HG03571 (cell line): ENCODE measurements around the gene DDIT4.
"Not testable (repeated sequence)": the region's sequence is repeated elsewhere in the genome, so short reads cannot be mapped to it uniquely, and the experiment has no call there.

Source experiments
- ATAC-seq: cut with Tn5 transposase; IDR thresholded peaks from one replicate; pipeline ENCODE4 v1.9.1; 2021; ENCODE audit not compliant: unreplicated experiment

DDIT4 gene

GRCh38 chr10:72248468-72249151, 25.1 kb upstream of the DDIT4 start:
- peak; percentile 77 for ATAC-seq

- ATAC-seq: not testable (repeated sequence)
Observed at GRCh38 chr10:72249176-72249862, 24.4 kb upstream of the DDIT4 start.

GRCh38 chr10:72250666-72251065, 23.1 kb upstream of the DDIT4 start:
- ATAC-seq: no peak

- no peak for ATAC-seq
Observed at GRCh38 chr10:72251635-72252034, 22.1 kb upstream of the DDIT4 start.

GRCh38 chr10:72252972-72253371, 20.8 kb upstream of the DDIT4 start:
- ATAC-seq: no peak

GRCh38 chr10:72253578-72253977, 20.1 kb upstream of the DDIT4 start:
- no peak for ATAC-seq

- no peak for ATAC-seq
Observed at GRCh38 chr10:72254813-72255568, 18.7 kb upstream of the DDIT4 start.

GRCh38 chr10:72255977-72256729, 17.6 kb upstream of the DDIT4 start:
- no peak for ATAC-seq

- no peak for ATAC-seq
Observed at GRCh38 chr10:72257051-72257892, 16.5 kb upstream of the DDIT4 start.

- ATAC-seq: no peak
Observed at GRCh38 chr10:72258617-72259016, 15.1 kb upstream of the DDIT4 start.

- no peak for ATAC-seq
Observed at GRCh38 chr10:72259491-72260238, 14.1 kb upstream of the DDIT4 start.

- peak; percentile 53 for ATAC-seq
Observed at GRCh38 chr10:72260239-72260975, 13.3 kb upstream of the DDIT4 start.

GRCh38 chr10:72260976-72261783, 12.5 kb upstream of the DDIT4 start:
- ATAC-seq: peak; percentile 41

- ATAC-seq: peak; percentile 12
Observed at GRCh38 chr10:72261784-72262404, 11.8 kb upstream of the DDIT4 start.

- ATAC-seq: no peak
Observed at GRCh38 chr10:72263613-72264241, 10.0 kb upstream of the DDIT4 start.

GRCh38 chr10:72264536-72264935, 9.2 kb upstream of the DDIT4 start:
- no peak for ATAC-seq

- ATAC-seq: no peak
Observed at GRCh38 chr10:72265508-72265907, 8.2 kb upstream of the DDIT4 start.
